HEK293 (cell line): ENCODE results near the gene SP7.

Source experiments
- FEZF1 ChIP-seq: fragments of 450-650 bp; formaldehyde crosslinking; IDR thresholded peaks from 2 replicates; pipeline ENCODE4 v1.5.1; 2016; ENCODE audit warnings: missing biosample characterization, missing genetic modification characterization
- GFI1B ChIP-seq: fragments of 450-650 bp; formaldehyde crosslinking; IDR thresholded peaks from 2 replicates; pipeline ENCODE4 v1.5.1; 2016; ENCODE audit warnings: missing biosample characterization, missing genetic modification characterization
- GLIS1 ChIP-seq: fragments of 450-650 bp; formaldehyde crosslinking; IDR thresholded peaks from 2 replicates; pipeline ENCODE4 v1.5.1; 2016; ENCODE audit warnings: missing biosample characterization, missing genetic modification characterization
- HOXD13 ChIP-seq: sonication (generic); formaldehyde crosslinking; IDR thresholded peaks from 2 replicates; pipeline ENCODE4 v1.8.0; 2022; ENCODE audit warnings: missing genetic modification reagents, borderline replicate concordance
- IKZF3 ChIP-seq: fragments of 450-650 bp; IDR thresholded peaks from 2 replicates; pipeline ENCODE4 v1.5.0; 2018; ENCODE audit warnings: missing biosample characterization, mild to moderate bottlenecking, missing genetic modification characterization, moderate library complexity
- OVOL3 ChIP-seq: fragments of 450-650 bp; formaldehyde crosslinking; IDR thresholded peaks from 2 replicates; pipeline ENCODE4 v1.5.1; 2016; ENCODE audit warnings: missing biosample characterization, missing genetic modification characterization
- REPIN1 ChIP-seq: fragments of 450-650 bp; formaldehyde crosslinking; IDR thresholded peaks from 2 replicates; pipeline ENCODE4 v1.5.1; 2017; ENCODE audit warnings: missing biosample characterization, missing genetic modification characterization, low read depth
- SCRT1 ChIP-seq: fragments of 450-650 bp; formaldehyde crosslinking; IDR thresholded peaks from 2 replicates; pipeline ENCODE4 v1.5.1; 2016; ENCODE audit warnings: missing biosample characterization, missing genetic modification characterization, borderline replicate concordance
- SP3 ChIP-seq: fragments of 450-650 bp; formaldehyde crosslinking; IDR thresholded peaks from 2 replicates; pipeline ENCODE4 v1.5.1; 2016; ENCODE audit warnings: missing biosample characterization, missing genetic modification characterization
- ZBTB1 ChIP-seq: fragments of 450-650 bp; formaldehyde crosslinking; IDR thresholded peaks from 2 replicates; pipeline ENCODE4 v1.5.1; 2016; ENCODE audit warnings: missing biosample characterization, missing genetic modification characterization
- ZBTB17 ChIP-seq: fragments of 450-650 bp; formaldehyde crosslinking; IDR thresholded peaks from 2 replicates; pipeline ENCODE4 v1.5.1; 2016; ENCODE audit warnings: missing biosample characterization, missing genetic modification characterization
- ZBTB21 ChIP-seq: fragments of 450-650 bp; formaldehyde crosslinking; IDR thresholded peaks from 2 replicates; pipeline ENCODE4 v1.5.1; 2017; ENCODE audit warnings: missing biosample characterization, missing genetic modification characterization
- ZFHX2 ChIP-seq: fragments of 450-650 bp; formaldehyde crosslinking; conservative IDR thresholded peaks from 2 replicates; pipeline ENCODE4 v1.5.1; 2016; ENCODE audit warnings: missing biosample characterization, missing genetic modification characterization
- ZIC2 ChIP-seq: fragments of 450-650 bp; formaldehyde crosslinking; IDR thresholded peaks from 2 replicates; pipeline ENCODE4 v1.5.1; 2016; ENCODE audit warnings: missing biosample characterization, missing genetic modification characterization
- ZNF16 ChIP-seq: fragments of 450-650 bp; formaldehyde crosslinking; IDR thresholded peaks from 2 replicates; pipeline ENCODE4 v1.5.1; 2016; ENCODE audit warnings: low read depth, missing biosample characterization, missing genetic modification characterization
- ZNF221 ChIP-seq: fragments of 450-650 bp; formaldehyde crosslinking; IDR thresholded peaks from 2 replicates; pipeline ENCODE4 v1.5.1; 2017; ENCODE audit warnings: missing biosample characterization, missing genetic modification characterization, borderline replicate concordance
- ZNF248 ChIP-seq: fragments of 450-650 bp; formaldehyde crosslinking; IDR thresholded peaks from 2 replicates; pipeline ENCODE4 v1.5.1; 2017; ENCODE audit warnings: missing biosample characterization, missing genetic modification characterization
- ZNF292 ChIP-seq: fragments of 450-650 bp; formaldehyde crosslinking; IDR thresholded peaks from 2 replicates; pipeline ENCODE4 v1.5.1; 2016; ENCODE audit warnings: low read depth, missing biosample characterization, missing genetic modification characterization, borderline replicate concordance
- ZNF549 ChIP-seq: fragments of 450-650 bp; IDR thresholded peaks from 2 replicates; pipeline ENCODE4 v1.5.1; 2018; ENCODE audit warnings: missing biosample characterization, missing genetic modification characterization, mild to moderate bottlenecking, inconsistent platforms, moderate library complexity
- ZNF629 ChIP-seq: fragments of 450-650 bp; formaldehyde crosslinking; IDR thresholded peaks from 2 replicates; pipeline ENCODE4 v1.5.1; 2017; ENCODE audit warnings: missing biosample characterization, missing genetic modification characterization
- ZNF654 ChIP-seq: fragments of 450-650 bp; formaldehyde crosslinking; IDR thresholded peaks from 2 replicates; pipeline ENCODE4 v1.5.1; 2016; ENCODE audit warnings: low read depth, missing biosample characterization, missing genetic modification characterization
- ZNF664 ChIP-seq: fragments of 450-650 bp; formaldehyde crosslinking; IDR thresholded peaks from 2 replicates; pipeline ENCODE4 v1.5.1; 2016; ENCODE audit warnings: missing biosample characterization, missing genetic modification characterization
- ZNF843 ChIP-seq: fragments of 450-650 bp; formaldehyde crosslinking; IDR thresholded peaks from 2 replicates; pipeline ENCODE4 v1.5.1; 2016; ENCODE audit warnings: missing biosample characterization, missing genetic modification characterization
- TF ChIP-seq, protein P1 (sequence below): fragments of 450-650 bp; formaldehyde crosslinking; IDR thresholded peaks from 2 replicates; pipeline ENCODE4 v1.5.1; 2016; ENCODE audit warnings: missing biosample characterization, missing genetic modification characterization
- TF ChIP-seq, protein P2 (sequence below): fragments of 450-650 bp; formaldehyde crosslinking; IDR thresholded peaks from 2 replicates; pipeline ENCODE4 v1.5.1; 2017; ENCODE audit warnings: missing biosample characterization, missing genetic modification characterization
- TF ChIP-seq, protein P3 (sequence below): fragments of 450-650 bp; formaldehyde crosslinking; IDR thresholded peaks from 2 replicates; pipeline ENCODE4 v1.5.1; 2016; ENCODE audit warnings: missing biosample characterization, missing genetic modification characterization
- TF ChIP-seq, protein P4 (sequence below): fragments of 450-650 bp; IDR thresholded peaks from 2 replicates; pipeline ENCODE4 v1.5.1; 2018; ENCODE audit warnings: missing biosample characterization, missing genetic modification characterization

Gene SP7

DNA sequence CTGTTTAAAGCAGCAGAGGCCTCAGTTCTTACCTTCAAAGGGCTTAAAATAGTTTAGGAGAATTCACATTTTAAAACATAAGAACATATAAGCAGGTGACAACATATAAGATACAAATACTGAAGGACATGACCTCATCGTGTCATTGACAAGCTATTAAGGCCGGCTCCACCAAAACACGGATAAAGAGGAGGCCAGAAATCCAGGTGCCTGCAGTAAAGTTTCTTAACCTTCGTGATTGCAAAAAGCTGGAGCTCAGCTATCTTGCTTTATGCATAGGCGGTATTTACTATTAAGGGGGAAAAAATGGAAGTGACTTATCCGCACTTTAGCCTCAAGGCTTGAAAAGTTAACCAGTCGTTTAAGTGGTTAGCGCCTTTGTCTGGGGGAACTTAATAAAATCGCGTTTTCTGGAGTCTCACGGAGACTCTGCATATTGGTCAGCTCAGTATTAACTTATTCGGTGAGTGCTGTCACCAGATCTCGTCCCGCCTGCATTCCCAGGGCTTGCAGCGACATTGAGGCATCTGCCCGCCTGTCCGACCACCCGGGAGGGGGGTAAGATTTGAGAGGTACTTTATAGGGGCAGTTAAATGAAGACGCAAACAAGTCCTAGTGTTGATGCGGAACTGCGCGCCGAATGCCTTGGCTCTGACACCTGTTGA lies 42.7 kb upstream of the SP7 start (continued):
- TF ChIP-seq, protein P1, sequence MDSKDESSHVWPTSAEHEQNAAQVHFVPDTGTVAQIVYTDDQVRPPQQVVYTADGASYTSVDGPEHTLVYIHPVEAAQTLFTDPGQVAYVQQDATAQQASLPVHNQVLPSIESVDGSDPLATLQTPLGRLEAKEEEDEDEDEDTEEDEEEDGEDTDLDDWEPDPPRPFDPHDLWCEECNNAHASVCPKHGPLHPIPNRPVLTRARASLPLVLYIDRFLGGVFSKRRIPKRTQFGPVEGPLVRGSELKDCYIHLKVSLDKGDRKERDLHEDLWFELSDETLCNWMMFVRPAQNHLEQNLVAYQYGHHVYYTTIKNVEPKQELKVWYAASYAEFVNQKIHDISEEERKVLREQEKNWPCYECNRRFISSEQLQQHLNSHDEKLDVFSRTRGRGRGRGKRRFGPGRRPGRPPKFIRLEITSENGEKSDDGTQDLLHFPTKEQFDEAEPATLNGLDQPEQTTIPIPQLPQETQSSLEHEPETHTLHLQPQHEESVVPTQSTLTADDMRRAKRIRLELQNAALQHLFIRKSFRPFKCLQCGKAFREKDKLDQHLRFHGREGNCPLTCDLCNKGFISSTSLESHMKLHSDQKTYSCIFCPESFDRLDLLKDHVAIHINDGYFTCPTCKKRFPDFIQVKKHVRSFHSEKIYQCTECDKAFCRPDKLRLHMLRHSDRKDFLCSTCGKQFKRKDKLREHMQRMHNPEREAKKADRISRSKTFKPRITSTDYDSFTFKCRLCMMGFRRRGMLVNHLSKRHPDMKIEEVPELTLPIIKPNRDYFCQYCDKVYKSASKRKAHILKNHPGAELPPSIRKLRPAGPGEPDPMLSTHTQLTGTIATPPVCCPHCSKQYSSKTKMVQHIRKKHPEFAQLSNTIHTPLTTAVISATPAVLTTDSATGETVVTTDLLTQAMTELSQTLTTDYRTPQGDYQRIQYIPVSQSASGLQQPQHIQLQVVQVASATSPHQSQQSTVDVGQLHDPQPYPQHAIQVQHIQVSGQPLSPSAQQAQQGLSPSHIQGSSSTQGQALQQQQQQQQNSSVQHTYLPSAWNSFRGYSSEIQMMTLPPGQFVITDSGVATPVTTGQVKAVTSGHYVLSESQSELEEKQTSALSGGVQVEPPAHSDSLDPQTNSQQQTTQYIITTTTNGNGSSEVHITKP = no peak
- TF ChIP-seq HOXD13 (CRISPR knock-in tag) (no peak), ZNF843 (tag by site-specific recombination) (peak; percentile 31; the same call in 1 of the 2 replicates), ZNF664 (tag by site-specific recombination) (no peak), ZNF248 (tag by site-specific recombination) (no peak), ZFHX2 (tag by site-specific recombination) (no peak), ZNF654 (0 out of 2 replicates have a peak, but pooled peaks have one; percentile 8), ZNF549 (tag by site-specific recombination) (no peak), ZNF629 (peak; percentile 68), GLIS1 (tag by site-specific recombination) (peak; percentile 77; the same call in 1 of the 2 replicates), OVOL3 (no peak), SCRT1 (tag by site-specific recombination) (peak; percentile 100), IKZF3 (tag by site-specific recombination) (no peak), SP3 (tag by site-specific recombination) (no peak), ZNF16 (tag by site-specific recombination) (no peak), ZNF292 (tag by site-specific recombination) (no peak), ZBTB17 (tag by site-specific recombination) (peak; percentile 41; the same call in 1 of the 2 replicates), REPIN1 (tag by site-specific recombination) (no peak), ZNF221 (no peak), ZIC2 (peak; percentile 42; the same call in 1 of the 2 replicates), FEZF1 (no peak), GFI1B (no peak), ZBTB21 (tag by site-specific recombination) (no peak), ZBTB1 (tag by site-specific recombination) (no peak)
- TF ChIP-seq, protein P2, sequence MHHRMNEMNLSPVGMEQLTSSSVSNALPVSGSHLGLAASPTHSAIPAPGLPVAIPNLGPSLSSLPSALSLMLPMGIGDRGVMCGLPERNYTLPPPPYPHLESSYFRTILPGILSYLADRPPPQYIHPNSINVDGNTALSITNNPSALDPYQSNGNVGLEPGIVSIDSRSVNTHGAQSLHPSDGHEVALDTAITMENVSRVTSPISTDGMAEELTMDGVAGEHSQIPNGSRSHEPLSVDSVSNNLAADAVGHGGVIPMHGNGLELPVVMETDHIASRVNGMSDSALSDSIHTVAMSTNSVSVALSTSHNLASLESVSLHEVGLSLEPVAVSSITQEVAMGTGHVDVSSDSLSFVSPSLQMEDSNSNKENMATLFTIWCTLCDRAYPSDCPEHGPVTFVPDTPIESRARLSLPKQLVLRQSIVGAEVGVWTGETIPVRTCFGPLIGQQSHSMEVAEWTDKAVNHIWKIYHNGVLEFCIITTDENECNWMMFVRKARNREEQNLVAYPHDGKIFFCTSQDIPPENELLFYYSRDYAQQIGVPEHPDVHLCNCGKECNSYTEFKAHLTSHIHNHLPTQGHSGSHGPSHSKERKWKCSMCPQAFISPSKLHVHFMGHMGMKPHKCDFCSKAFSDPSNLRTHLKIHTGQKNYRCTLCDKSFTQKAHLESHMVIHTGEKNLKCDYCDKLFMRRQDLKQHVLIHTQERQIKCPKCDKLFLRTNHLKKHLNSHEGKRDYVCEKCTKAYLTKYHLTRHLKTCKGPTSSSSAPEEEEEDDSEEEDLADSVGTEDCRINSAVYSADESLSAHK (tag by site-specific recombination) = no peak
- TF ChIP-seq, protein P3, sequence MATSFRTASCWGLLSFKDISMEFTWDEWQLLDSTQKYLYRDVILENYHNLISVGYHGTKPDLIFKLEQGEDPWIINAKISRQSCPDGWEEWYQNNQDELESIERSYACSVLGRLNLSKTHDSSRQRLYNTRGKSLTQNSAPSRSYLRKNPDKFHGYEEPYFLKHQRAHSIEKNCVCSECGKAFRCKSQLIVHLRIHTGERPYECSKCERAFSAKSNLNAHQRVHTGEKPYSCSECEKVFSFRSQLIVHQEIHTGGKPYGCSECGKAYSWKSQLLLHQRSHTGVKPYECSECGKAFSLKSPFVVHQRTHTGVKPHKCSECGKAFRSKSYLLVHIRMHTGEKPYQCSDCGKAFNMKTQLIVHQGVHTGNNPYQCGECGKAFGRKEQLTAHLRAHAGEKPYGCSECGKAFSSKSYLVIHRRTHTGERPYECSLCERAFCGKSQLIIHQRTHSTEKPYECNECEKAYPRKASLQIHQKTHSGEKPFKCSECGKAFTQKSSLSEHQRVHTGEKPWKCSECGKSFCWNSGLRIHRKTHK (tag by site-specific recombination) = no peak
- TF ChIP-seq, protein P4, sequence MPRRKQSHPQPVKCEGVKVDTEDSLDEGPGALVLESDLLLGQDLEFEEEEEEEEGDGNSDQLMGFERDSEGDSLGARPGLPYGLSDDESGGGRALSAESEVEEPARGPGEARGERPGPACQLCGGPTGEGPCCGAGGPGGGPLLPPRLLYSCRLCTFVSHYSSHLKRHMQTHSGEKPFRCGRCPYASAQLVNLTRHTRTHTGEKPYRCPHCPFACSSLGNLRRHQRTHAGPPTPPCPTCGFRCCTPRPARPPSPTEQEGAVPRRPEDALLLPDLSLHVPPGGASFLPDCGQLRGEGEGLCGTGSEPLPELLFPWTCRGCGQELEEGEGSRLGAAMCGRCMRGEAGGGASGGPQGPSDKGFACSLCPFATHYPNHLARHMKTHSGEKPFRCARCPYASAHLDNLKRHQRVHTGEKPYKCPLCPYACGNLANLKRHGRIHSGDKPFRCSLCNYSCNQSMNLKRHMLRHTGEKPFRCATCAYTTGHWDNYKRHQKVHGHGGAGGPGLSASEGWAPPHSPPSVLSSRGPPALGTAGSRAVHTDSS = no peak
